ENCODE data around the gene MAP3K21. TPM values are rescaled to one million over a fixed set of nuclear protein-coding genes. Genes with fewer than 3 reads are reported as not detected.
A peak's percentile ranks its signal among the peaks of the same experiment; 100 is the strongest.

Gene MAP3K21
- polyA plus RNA-seq, 3 donors: 0.38 to 2.7 (median 0.59) TPM

DNA sequence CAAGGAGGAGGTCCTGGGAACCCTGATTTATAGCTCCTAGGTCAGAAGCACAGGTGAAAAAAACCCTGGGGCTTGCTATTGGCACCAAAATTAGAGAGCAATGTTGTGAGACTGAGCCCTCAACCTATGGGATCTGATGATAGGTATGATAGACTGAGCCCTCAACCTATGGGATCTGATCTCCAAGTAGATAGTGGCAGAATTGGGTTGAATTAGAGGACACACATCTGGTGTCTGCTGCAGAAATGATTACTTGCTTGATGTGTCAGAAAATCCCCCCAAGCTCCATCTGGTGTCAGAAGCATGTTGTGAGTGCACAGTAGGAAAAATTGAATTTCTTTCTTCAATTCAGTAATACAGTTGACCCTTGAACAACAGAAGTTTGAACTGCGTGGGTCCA is 62.4 kb downstream of the MAP3K21 start:
- intact Hi-C loops (cut with micrococcal nuclease): loop anchor here in 1 of 2 donors (10.0 kb wide), 1 partner anchor 675 kb away; no protein-coding TSS in a partner anchor
- no peak overlapping the region for H3K4me3 ChIP-seq (replicated peaks in 1 of 3; ENCODE audit: low read depth in 2 of 3, low read length in 3 of 3)
- no peak overlapping the region for H3K27ac Mint-ChIP-seq
- no peaks in the 10 kb centered on the region for H4K20me1 ChIP-seq (ENCODE audit: insufficient read depth, low read length)
- peaks cover 13 to 16% of the 10 kb centered on the region in 2 donors for H3K4me1 ChIP-seq (ENCODE audit: control insufficient read depth in 1 of 2, insufficient read depth in 2 of 2, low read length in 2 of 2)
- no peaks in the 10 kb centered on the region for H3K36me3 Mint-ChIP-seq
- peaks cover 0 to 2% of the 10 kb centered on the region in 2 donors for H3K27me3 ChIP-seq (ENCODE audit: control insufficient read depth in 2 of 2, insufficient read depth in 2 of 2, low read length in 2 of 2)
- H3K4me1 Mint-ChIP-seq: peaks cover 15% of the 10 kb centered on the region
- no peak overlapping the region for H2AFZ ChIP-seq (ENCODE audit: insufficient read depth, low read depth, low read length, poor library complexity, severe bottlenecking)
- WGBS (ENCODE audit: insufficient coverage): 100% methylated on average over 1 of the region's 1 CpG
- peaks cover 2 to 13% (median 9%) of the 10 kb centered on the region in 3 donors for H3K27me3 Mint-ChIP-seq (ENCODE audit: low read depth in 3 of 3)
- no peak for DNase-seq
- no peaks in the 10 kb centered on the region for H3K9me3 ChIP-seq (replicated peaks in 1 of 2; ENCODE audit: control insufficient read depth in 1 of 2, insufficient read depth in 1 of 2, low read length in 2 of 2)
- no peak overlapping the region for H3K9ac ChIP-seq (ENCODE audit: insufficient read depth, low read length, poor library complexity, severe bottlenecking)
- no peaks in the 10 kb centered on the region for H3K79me2 ChIP-seq (ENCODE audit: insufficient read depth, low read length)
- no peak overlapping the region for H3K4me2 ChIP-seq (replicated peaks; ENCODE audit: extremely low read depth, low read length, poor library complexity, severe bottlenecking)
- TF ChIP-seq, protein P1, sequence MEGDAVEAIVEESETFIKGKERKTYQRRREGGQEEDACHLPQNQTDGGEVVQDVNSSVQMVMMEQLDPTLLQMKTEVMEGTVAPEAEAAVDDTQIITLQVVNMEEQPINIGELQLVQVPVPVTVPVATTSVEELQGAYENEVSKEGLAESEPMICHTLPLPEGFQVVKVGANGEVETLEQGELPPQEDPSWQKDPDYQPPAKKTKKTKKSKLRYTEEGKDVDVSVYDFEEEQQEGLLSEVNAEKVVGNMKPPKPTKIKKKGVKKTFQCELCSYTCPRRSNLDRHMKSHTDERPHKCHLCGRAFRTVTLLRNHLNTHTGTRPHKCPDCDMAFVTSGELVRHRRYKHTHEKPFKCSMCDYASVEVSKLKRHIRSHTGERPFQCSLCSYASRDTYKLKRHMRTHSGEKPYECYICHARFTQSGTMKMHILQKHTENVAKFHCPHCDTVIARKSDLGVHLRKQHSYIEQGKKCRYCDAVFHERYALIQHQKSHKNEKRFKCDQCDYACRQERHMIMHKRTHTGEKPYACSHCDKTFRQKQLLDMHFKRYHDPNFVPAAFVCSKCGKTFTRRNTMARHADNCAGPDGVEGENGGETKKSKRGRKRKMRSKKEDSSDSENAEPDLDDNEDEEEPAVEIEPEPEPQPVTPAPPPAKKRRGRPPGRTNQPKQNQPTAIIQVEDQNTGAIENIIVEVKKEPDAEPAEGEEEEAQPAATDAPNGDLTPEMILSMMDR (IDR thresholded peaks at IDR 0.05): no peak
- H3K36me3 ChIP-seq (replicated peaks in 1 of 2; ENCODE audit: control insufficient read depth in 1 of 2, insufficient read depth in 2 of 2, low read length in 2 of 2): no peaks in the 10 kb centered on the region
- peaks cover 0 to 8% (median 2%) of the 10 kb centered on the region in 7 donors for H3K9me3 Mint-ChIP-seq
- H3K4me3 Mint-ChIP-seq: no peak overlapping the region
- H3K27ac ChIP-seq (ENCODE audit: low read depth in 1 of 2, low read length in 2 of 2): no peak overlapping the region

DNA sequence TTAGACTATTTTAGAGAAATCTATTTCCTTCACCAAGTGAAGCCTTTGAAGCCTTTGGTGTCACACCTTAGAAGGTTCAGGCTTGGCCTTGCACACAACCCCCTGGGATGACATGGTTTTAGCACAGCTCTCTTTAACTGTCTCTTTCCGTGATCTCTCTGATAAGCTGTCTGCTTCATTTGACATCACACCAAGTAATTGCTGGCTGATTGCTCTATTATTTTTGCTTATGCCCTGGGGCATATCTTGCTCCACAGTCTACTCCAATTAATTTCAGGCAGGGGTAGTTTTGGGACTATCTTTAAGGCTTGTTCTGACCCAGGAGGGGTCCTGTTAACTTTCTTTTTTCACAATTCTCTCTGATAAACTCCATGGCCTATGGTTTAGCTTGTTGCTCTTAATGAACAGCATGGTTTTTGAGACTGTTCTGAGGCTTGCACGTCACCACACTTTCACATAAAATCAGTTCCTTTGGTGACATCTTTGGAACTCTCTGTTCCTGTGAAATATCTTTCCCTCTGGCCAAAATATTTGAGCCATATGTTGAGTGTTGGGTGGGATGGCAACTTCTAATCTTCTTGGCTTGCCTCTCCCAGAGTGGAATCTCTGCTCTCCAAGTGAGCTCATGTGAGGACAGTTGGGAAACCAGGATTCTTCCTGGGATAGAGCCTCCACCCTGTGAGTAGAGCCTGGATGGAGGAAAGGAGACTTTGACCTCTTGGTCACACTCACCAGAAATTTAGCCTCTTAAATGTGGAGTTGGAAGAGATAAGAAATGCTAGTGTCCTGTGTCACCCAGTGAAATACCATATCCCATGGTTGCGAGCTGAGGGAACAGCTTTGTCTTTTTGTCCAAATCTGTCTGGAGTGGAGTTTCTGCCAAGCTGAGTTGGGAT is 63.6 kb downstream of the MAP3K21 start:
- no peak for DNase-seq
- Mint-ChIP-seq H3K27ac (peak overlapping the region in 1 of 7 donors; percentile 15), H3K9me3 (peaks cover 0 to 10% (median 2%) of the 10 kb centered on the region in 7 donors), H3K4me3 (no peak overlapping the region), H3K36me3 (no peaks in the 10 kb centered on the region), H3K4me1 (peaks cover 15% of the 10 kb centered on the region), H3K27me3 (ENCODE audit: low read depth in 3 of 3) (peaks cover 2 to 13% (median 9%) of the 10 kb centered on the region in 3 donors)
- WGBS (ENCODE audit: insufficient coverage): 100% methylated on average over 2 of the region's 3 CpGs
- intact Hi-C loops (cut with micrococcal nuclease): loop anchor here in 1 of 2 donors (10.0 kb wide), 1 partner anchor 674 kb away; no protein-coding TSS in a partner anchor
- no peak overlapping the region for H3K4me2 ChIP-seq (replicated peaks; ENCODE audit: extremely low read depth, low read length, poor library complexity, severe bottlenecking)
- no peaks in the 10 kb centered on the region for H3K36me3 ChIP-seq (replicated peaks in 1 of 2; ENCODE audit: control insufficient read depth in 1 of 2, insufficient read depth in 2 of 2, low read length in 2 of 2)
- TF ChIP-seq, protein P1 (IDR thresholded peaks at IDR 0.05): no peak
- H3K9me3 ChIP-seq (replicated peaks in 1 of 2; ENCODE audit: control insufficient read depth in 1 of 2, insufficient read depth in 1 of 2, low read length in 2 of 2): no peaks in the 10 kb centered on the region
- H3K79me2 ChIP-seq (ENCODE audit: insufficient read depth, low read length): no peaks in the 10 kb centered on the region
- no peak overlapping the region for H3K4me3 ChIP-seq (replicated peaks in 1 of 3; ENCODE audit: low read depth in 2 of 3, low read length in 3 of 3)
- H3K9ac ChIP-seq (ENCODE audit: insufficient read depth, low read length, poor library complexity, severe bottlenecking): no peak overlapping the region
- H3K27ac ChIP-seq (ENCODE audit: low read depth in 1 of 2, low read length in 2 of 2): no peak overlapping the region
- H3K4me1 ChIP-seq (ENCODE audit: control insufficient read depth in 1 of 2, insufficient read depth in 2 of 2, low read length in 2 of 2): peaks cover 13 to 16% of the 10 kb centered on the region in 2 donors
- H4K20me1 ChIP-seq (ENCODE audit: insufficient read depth, low read length): no peaks in the 10 kb centered on the region
- H2AFZ ChIP-seq (ENCODE audit: insufficient read depth, low read depth, low read length, poor library complexity, severe bottlenecking): no peak overlapping the region
- H3K27me3 ChIP-seq (ENCODE audit: control insufficient read depth in 2 of 2, insufficient read depth in 2 of 2, low read length in 2 of 2): peaks cover 0 to 2% of the 10 kb centered on the region in 2 donors

All from CD14-positive monocyte (primary cell).